ENCODE measurements around the gene GSG1L. TPM values are rescaled to one million over a fixed set of nuclear protein-coding genes. Genes with fewer than 3 reads are reported as not detected.

The GSG1L gene
- total RNA-seq, 2 experiments from 2014 or later = not detected

- H3K27ac Mint-ChIP-seq = no peak overlapping the region
- CTCF ChIA-PET = no interaction called here
These were observed 307.1 kb downstream of the GSG1L start for GRCh38 chr16:27756206-27756970.

GRCh38 chr16:27754788-27755690, 308.5 kb downstream of the GSG1L start:
- intact Hi-C loops (cut with micrococcal nuclease) = no loop called here
- peaks cover 2% of the 10 kb centered on the region for H3K36me3 Mint-ChIP-seq (ENCODE audit: low read depth)
- H3K4me3 Mint-ChIP-seq = no peak overlapping the region
- no peaks in the 10 kb centered on the region for H3K9me3 Mint-ChIP-seq
- H3K27ac Mint-ChIP-seq = no peak overlapping the region
- no peak for DNase-seq
- H3K27me3 Mint-ChIP-seq = no peaks in the 10 kb centered on the region
- CTCF ChIA-PET = no interaction called here
- POLR2A ChIA-PET = no interaction called here
- ATAC-seq = no peak
- TF ChIP-seq CTCF (IDR thresholded peaks at IDR 0.05) = no peak
- no peaks in the 10 kb centered on the region for H3K4me1 Mint-ChIP-seq (ENCODE audit: low read depth)

More at GRCh38 chr16:27756206-27756970, 307.1 kb downstream of the GSG1L start:
- no peak for DNase-seq
- intact Hi-C loops (cut with micrococcal nuclease) = no loop called here
- no peak overlapping the region for H3K4me3 Mint-ChIP-seq
- POLR2A ChIA-PET = interaction anchor here (1.1 kb wide), 1 partner anchor 253 kb away, joined by 3 read pairs; no protein-coding TSS in a partner anchor
- H3K36me3 Mint-ChIP-seq (ENCODE audit: low read depth) = peaks cover 1% of the 10 kb centered on the region
- no peaks in the 10 kb centered on the region for H3K27me3 Mint-ChIP-seq
- H3K4me1 Mint-ChIP-seq (ENCODE audit: low read depth) = no peaks in the 10 kb centered on the region
- no peaks in the 10 kb centered on the region for H3K9me3 Mint-ChIP-seq
- no peak for TF ChIP-seq CTCF (IDR thresholded peaks at IDR 0.05)
- no peak for ATAC-seq

- Mint-ChIP-seq H3K36me3 (ENCODE audit: low read depth) (peaks cover 4% of the 10 kb centered on the region), H3K27me3 (no peaks in the 10 kb centered on the region), H3K4me1 (ENCODE audit: low read depth) (peaks cover 3% of the 10 kb centered on the region), H3K9me3 (no peaks in the 10 kb centered on the region), H3K4me3 (no peak overlapping the region), H3K27ac (no peak overlapping the region)
- ATAC-seq = no peak
- CTCF ChIA-PET = no interaction called here
- intact Hi-C loops (cut with micrococcal nuclease) = no loop called here
- DNase-seq = no peak
- TF ChIP-seq CTCF (IDR thresholded peaks at IDR 0.05) = no peak
- POLR2A ChIA-PET = no interaction called here
These were observed 310.0 kb downstream of the GSG1L start for GRCh38 chr16:27753563-27753962.

GRCh38 chr16:27752241-27752640, 311.3 kb downstream of the GSG1L start:
- TF ChIP-seq CTCF (IDR thresholded peaks at IDR 0.05) = no peak
- POLR2A ChIA-PET = no interaction called here
- intact Hi-C loops (cut with micrococcal nuclease) = no loop called here
- no peak for DNase-seq
- no peaks in the 10 kb centered on the region for H3K9me3 Mint-ChIP-seq
- no peak for ATAC-seq
- H3K27ac Mint-ChIP-seq = no peak overlapping the region
- CTCF ChIA-PET = no interaction called here
- H3K4me3 Mint-ChIP-seq = no peak overlapping the region
- peaks cover 3% of the 10 kb centered on the region for H3K4me1 Mint-ChIP-seq (ENCODE audit: low read depth)
- peaks cover 4% of the 10 kb centered on the region for H3K36me3 Mint-ChIP-seq (ENCODE audit: low read depth)
- H3K27me3 Mint-ChIP-seq = no peaks in the 10 kb centered on the region

- Mint-ChIP-seq H3K9me3 (no peaks in the 10 kb centered on the region), H3K36me3 (ENCODE audit: low read depth) (peaks cover 2% of the 10 kb centered on the region), H3K27me3 (no peaks in the 10 kb centered on the region), H3K4me3 (no peak overlapping the region), H3K4me1 (ENCODE audit: low read depth) (peaks cover 3% of the 10 kb centered on the region), H3K27ac (no peak overlapping the region)
- no peak for DNase-seq
- intact Hi-C loops (cut with micrococcal nuclease) = no loop called here
- ChIA-PET POLR2A (no interaction called here), CTCF (no interaction called here)
- no peak for TF ChIP-seq CTCF (IDR thresholded peaks at IDR 0.05)
- ATAC-seq = no peak
These were observed 311.8 kb downstream of the GSG1L start for GRCh38 chr16:27751676-27752075.

Data from activated CD8-positive, alpha-beta T cell treated with anti-CD3 and anti-CD28 coated beads for 36 hours (primary cell).